ENCODE measurements around the gene RFX4. TPM values are rescaled to one million over a fixed set of nuclear protein-coding genes. Genes with fewer than 3 reads are reported as not detected.

RFX4 gene
- total and polyA plus RNA-seq, 2 of the 8 experiments (the other 6 are each of a cell fraction or from before 2014, with no cell fraction given): 0.06 TPM; not detected in 1

- no peak overlapping the region for H4K5ac ChIP-seq (ENCODE audit: insufficient read length, low read depth, low read length)
- no peaks in the 10 kb centered on the region for H3K79me2 ChIP-seq (ENCODE audit: control insufficient read depth in 1 of 2, insufficient read depth in 2 of 2, low read length in 2 of 2)
- no peak overlapping the region for H3K4me3 ChIP-seq (ENCODE audit: extremely low read depth in 1 of 4, insufficient read depth in 2 of 4, low read depth in 3 of 4, low read length in 4 of 4)
- no peak overlapping the region for H3K9ac ChIP-seq (replicated peaks in 1 of 4; ENCODE audit: extremely low read depth in 1 of 4, low read depth in 3 of 4, low read length in 3 of 4)
- H4K8ac ChIP-seq (ENCODE audit: extremely low read depth, insufficient read depth, low read length): no peak overlapping the region
- no peak overlapping the region for H3K4ac ChIP-seq (replicated peaks; ENCODE audit: insufficient read length, low read depth, low read length)
- H4K20me1 ChIP-seq (replicated peaks in 1 of 2; ENCODE audit: control insufficient read depth in 1 of 2, insufficient read depth in 2 of 2, low read length in 2 of 2): no peaks in the 10 kb centered on the region
- H3K9me3 ChIP-seq (ENCODE audit: insufficient read depth in 2 of 2, low read depth in 1 of 2, low read length in 1 of 2): peaks cover 10 to 12% of the 10 kb centered on the region in 2 experiments
- H3K23me2 ChIP-seq (ENCODE audit: low read depth, low read length): no peaks in the 10 kb centered on the region
- ChIA-PET POLR2A (ENCODE audit: partially characterized antibody) (no interaction called here), CTCF (ENCODE audit: partially characterized antibody) (no interaction called here)
- no peak overlapping the region for H2BK120ac ChIP-seq (replicated peaks; ENCODE audit: low read depth, low read length)
- no peak overlapping the region for H2AFZ ChIP-seq (ENCODE audit: low read length)
- H2BK5ac ChIP-seq (ENCODE audit: low read depth, low read length): no peak overlapping the region
- no peaks in the 10 kb centered on the region for H3K27me3 ChIP-seq (replicated peaks in 1 of 4; ENCODE audit: control insufficient read depth in 3 of 4, extremely low read depth in 1 of 4, insufficient read depth in 3 of 4, low read length in 3 of 4)
- no peak overlapping the region for H3K4me2 ChIP-seq (ENCODE audit: insufficient read depth in 1 of 2, low read depth in 2 of 2, low read length in 2 of 2)
- no peak for DNase-seq (ENCODE audit: low read depth in 1 of 2, low spot score in 2 of 2)
- no peaks in the 10 kb centered on the region; a peak in 2 of 7 replicates for H3K4me1 ChIP-seq (replicated peaks in 1 of 4; ENCODE audit: control insufficient read depth in 3 of 4, insufficient read depth in 4 of 4, low read length in 3 of 4)
- no peak overlapping the region for H2BK15ac ChIP-seq (ENCODE audit: low read length)
- H4K91ac ChIP-seq (replicated peaks; ENCODE audit: insufficient read length, low read length): no peak overlapping the region
- H2BK12ac ChIP-seq (ENCODE audit: low read depth, low read length): no peak overlapping the region
- H2AK5ac ChIP-seq (ENCODE audit: low read depth, low read length): no peak overlapping the region
- no peak overlapping the region for H3K27ac ChIP-seq (ENCODE audit: low read depth, low read length)
- no peak overlapping the region for H3K18ac ChIP-seq (ENCODE audit: extremely low read depth, low read length)
- H3K23ac ChIP-seq (ENCODE audit: insufficient read length): no peak overlapping the region
- no peak overlapping the region for H3K56ac ChIP-seq (replicated peaks; ENCODE audit: insufficient read length, low read depth, low read length)
- H3K14ac ChIP-seq (ENCODE audit: insufficient read length): no peak overlapping the region
- H3K79me1 ChIP-seq (ENCODE audit: low read depth, low read length): no peaks in the 10 kb centered on the region
- no peak for FAIRE-seq
- no peaks in the 10 kb centered on the region for H3K36me3 ChIP-seq (ENCODE audit: control insufficient read depth in 2 of 4, insufficient read depth in 4 of 4, low read length in 3 of 4)
- no peak overlapping the region for H2BK20ac ChIP-seq (ENCODE audit: low read length)
- TF ChIP-seq CBX5 (IDR thresholded peaks at IDR 0.05; ENCODE audit: low read depth, low read length): no peak
- no peak for TF ChIP-seq SP2 (IDR thresholded peaks at IDR 0.05; ENCODE audit: low read length)
- no peak for TF ChIP-seq POU5F1 (IDR thresholded peaks at IDR 0.05; ENCODE audit: low read depth, low read length)
- TF ChIP-seq FOSL1 (IDR thresholded peaks at IDR 0.05; ENCODE audit: insufficient read depth, low read depth, low read length): no peak
- no peak for TF ChIP-seq ASH2L (IDR thresholded peaks at IDR 0.05; ENCODE audit: low read length)
- no peak for TF ChIP-seq YY1 (IDR thresholded peaks at IDR 0.05; ENCODE audit: low read depth, low read length)
- no peak for TF ChIP-seq SIRT6 (IDR thresholded peaks at IDR 0.05; ENCODE audit: low read length)
- TF ChIP-seq USF2 (IDR thresholded peaks at IDR 0.05; ENCODE audit: low read length): no peak
- TF ChIP-seq POLR2A (IDR thresholded peaks at IDR 0.05; ENCODE audit: control extremely low read depth in 1 of 2, low read depth in 2 of 2, low read length in 2 of 2): no peak
- TF ChIP-seq EZH2 (IDR thresholded peaks at IDR 0.05; ENCODE audit: low read depth, low read length, severe bottlenecking): no peak
- TF ChIP-seq SIX5 (IDR thresholded peaks at IDR 0.05; ENCODE audit: low read depth, low read length): no peak
- TF ChIP-seq CTBP2 (IDR thresholded peaks at IDR 0.05; ENCODE audit: borderline replicate concordance, insufficient read depth, insufficient read length, low read length): no peak
- TF ChIP-seq TAF1 (IDR thresholded peaks at IDR 0.05; ENCODE audit: low read depth, low read length): no peak
- TF ChIP-seq GTF2F1 (IDR thresholded peaks at IDR 0.05; ENCODE audit: borderline replicate concordance, low read depth, low read length): no peak
- TF ChIP-seq TBP (IDR thresholded peaks at IDR 0.05; ENCODE audit: low read depth, low read length): no peak
- TF ChIP-seq HDAC2 (IDR thresholded peaks at IDR 0.05; ENCODE audit: borderline replicate concordance in 1 of 2, low read depth in 2 of 2, low read length in 2 of 2): no peak
These were observed 41.6 kb upstream of the RFX4 start for GRCh38 chr12:106541201-106541600.
